ENCODE data around the gene STXBP1.

The STXBP1 gene

DNA sequence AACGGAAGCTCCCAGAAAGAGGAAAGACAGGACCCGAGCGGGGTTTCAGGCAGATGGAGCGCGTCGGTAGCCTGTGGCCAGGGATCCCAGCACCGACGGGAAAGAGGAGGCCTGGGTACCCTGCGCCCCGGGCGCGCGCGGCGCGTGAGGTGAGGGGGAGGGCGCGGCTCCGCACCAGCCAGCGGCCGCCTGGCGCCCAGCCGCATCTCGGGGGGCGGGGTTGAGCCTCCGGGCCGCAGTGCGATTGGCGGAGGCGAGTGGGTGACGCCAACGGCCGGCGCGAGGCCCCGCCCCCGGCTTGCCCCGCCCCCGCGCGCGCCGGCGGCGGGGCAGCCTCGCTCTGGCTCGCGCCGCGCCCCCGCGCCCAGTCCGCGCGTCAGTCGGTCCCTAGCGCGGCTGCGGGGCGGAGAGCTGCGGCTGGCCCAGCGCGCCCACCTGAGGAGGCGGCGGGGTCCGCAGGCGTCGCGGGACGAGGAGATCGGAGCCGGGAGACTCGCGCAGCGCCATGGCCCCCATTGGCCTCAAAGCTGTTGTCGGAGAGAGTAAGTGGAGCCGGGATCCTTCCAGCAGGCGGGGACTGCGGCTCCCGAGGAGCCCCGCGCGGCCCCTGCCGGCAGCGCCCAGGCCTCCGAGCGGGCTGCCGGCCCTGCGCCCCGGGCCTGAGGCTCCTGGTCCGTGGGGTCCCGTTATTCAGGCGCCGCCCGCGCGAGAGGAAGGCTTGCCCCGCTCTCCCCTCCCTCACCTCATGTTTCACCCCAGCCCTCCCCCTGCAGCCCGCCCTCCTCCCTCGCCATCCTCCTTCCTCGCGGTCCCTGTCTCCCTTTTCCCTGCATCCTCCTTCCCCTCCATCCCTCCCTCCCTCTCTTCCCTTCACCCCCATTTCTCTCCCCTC, at the start of gene STXBP1:
STXBP1 (plus strand) TSS at position 379 of the 892 bp plus-strand sequence; CDS start at position 506, 127 bp downstream.
- TF ChIP-seq CTCF (IDR thresholded peaks at IDR 0.05; ENCODE audit: insufficient read depth, low read depth, low read length, missing control alignments): no peak
- H3K4me3 ChIP-seq (ENCODE audit: low read length): peak within 1 kb of the TSS; percentile 64
- peak; percentile 86 for DNase-seq (ENCODE audit: low read depth)

GRCh38 chr9:127562279-127562796, 49.7 kb upstream of the STXBP1 start:
- DNase-seq (ENCODE audit: low read depth): no peak
- H3K4me3 ChIP-seq (ENCODE audit: low read length): no peak overlapping the region

DNA sequence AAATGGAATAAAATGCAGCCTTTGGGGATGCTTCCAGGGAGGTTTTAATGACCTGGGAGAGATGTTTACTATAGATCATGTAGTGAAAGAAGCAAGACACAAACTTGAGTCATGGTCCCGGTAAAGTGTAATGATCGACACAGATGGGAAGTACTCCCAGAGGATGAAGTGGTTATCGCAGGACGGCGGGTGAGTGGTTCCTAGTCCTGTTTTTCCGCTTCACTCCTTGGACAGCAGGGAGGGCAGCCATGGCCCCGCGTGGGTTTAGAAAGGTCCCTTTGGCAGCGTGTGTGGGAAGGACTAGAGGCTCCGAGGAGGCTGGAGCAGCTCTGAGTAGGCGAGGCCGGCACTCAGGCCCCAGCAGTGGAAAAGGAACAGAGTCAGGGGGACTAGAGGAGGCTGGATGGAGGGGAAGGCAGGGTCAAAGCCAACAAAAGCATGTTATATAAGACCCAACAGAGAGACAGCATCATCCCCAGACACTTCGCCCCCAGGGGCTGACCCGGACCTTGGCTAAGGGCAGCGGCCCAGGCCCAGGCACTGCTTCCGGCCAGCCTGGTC, 49.2 kb upstream of the STXBP1 start:
- no peak overlapping the region for H3K4me3 ChIP-seq (ENCODE audit: low read length)
- peak; percentile 87 for DNase-seq (ENCODE audit: low read depth)
- peak; percentile 26 for TF ChIP-seq CTCF (IDR thresholded peaks at IDR 0.05; ENCODE audit: insufficient read depth, low read depth, low read length, missing control alignments)

More at GRCh38 chr9:127562279-127562796, 49.7 kb upstream of the STXBP1 start:
- TF ChIP-seq CTCF (IDR thresholded peaks at IDR 0.05; ENCODE audit: insufficient read depth, low read depth, low read length, missing control alignments): no peak

DNA sequence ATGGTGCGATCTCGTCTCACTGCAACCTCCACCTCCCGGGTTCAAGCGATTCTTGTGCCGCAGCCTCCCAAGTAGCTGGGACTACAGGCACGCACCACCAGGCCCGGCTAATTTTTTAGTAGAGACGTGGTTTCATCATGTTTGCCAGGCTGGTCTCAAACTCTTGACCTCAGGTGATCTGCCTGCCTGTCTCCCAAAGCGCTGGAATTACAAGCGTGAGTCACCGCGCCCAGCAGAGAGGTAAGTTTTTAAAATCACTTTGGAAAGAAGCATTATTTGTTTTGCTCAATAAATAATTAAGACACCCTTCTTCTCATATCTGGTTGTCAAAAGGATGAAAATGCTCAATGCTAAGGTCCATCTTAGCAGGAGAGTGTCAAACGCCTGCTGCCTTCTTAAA, 48.5 kb upstream of the STXBP1 start:
- DNase-seq (ENCODE audit: low read depth): no peak
- no peak for TF ChIP-seq CTCF (IDR thresholded peaks at IDR 0.05; ENCODE audit: insufficient read depth, low read depth, low read length, missing control alignments)
- H3K4me3 ChIP-seq (ENCODE audit: low read length): no peak overlapping the region

DNA sequence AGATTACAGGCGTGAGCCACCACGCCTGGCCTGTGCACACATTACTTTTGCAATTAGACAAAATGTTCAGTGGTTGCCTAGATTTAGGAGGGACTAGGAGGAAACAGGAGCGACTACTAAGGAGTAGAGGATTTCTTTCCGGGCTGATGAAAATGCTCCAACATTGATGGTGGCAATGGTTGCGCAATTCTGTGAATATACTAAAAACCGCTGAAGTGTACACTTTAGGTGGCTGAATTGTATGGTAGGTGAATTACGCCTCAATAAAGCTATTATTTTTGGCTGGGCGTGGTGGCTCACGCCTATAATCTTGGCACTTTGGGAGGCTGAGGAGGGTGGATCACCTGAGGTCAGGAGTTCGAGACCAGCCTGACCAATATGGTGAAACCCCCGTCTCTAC, 46.8 kb upstream of the STXBP1 start:
- TF ChIP-seq CTCF (IDR thresholded peaks at IDR 0.05; ENCODE audit: insufficient read depth, low read depth, low read length, missing control alignments): no peak
- DNase-seq (ENCODE audit: low read depth): no peak
- H3K4me3 ChIP-seq (ENCODE audit: low read length): no peak overlapping the region

DNA sequence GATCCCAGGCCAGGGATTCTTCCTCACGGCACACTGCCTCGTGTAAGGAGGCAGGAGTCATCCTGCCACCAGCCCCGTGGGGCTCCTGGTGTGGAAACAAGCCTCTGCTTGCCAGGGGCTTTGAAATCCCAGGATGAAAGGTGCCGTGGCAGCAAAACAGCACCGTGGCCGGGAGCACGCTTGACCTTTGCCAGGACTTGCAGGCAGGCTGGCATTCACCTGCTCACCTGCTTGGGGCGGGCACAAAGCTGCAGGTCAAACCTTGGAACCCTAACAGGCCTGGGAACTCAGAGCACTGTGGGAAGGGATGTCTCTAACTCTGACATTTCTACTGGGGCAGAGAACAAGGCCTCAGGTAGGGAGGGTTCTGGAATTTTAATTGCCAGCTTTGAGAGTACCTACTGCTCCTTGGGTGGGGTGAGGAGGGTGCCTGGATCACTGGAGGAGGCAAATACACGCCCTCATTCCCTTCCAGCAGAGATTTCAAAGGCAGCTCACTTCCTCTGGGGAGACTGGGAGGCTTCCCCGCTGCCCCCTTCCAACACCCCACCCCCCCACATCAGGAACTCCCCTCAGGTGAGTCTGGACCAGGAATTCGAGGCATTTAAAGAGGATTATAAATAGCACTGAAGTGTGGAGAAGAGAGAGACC, 45.6 kb upstream of the STXBP1 start:
- TF ChIP-seq CTCF (IDR thresholded peaks at IDR 0.05; ENCODE audit: insufficient read depth, low read depth, low read length, missing control alignments): no peak
- peak overlapping the region; percentile 88 for H3K4me3 ChIP-seq (ENCODE audit: low read length)
- peak; percentile 65 for DNase-seq (ENCODE audit: low read depth)

Measured in epithelial cell of esophagus (primary cell).